CD4-positive, alpha-beta T cell (primary cell): ENCODE measurements around the gene ZCCHC2. TPM values are rescaled to one million over a fixed set of nuclear protein-coding genes. Genes with fewer than 3 reads are reported as not detected.

Source experiments
- ATAC-seq: fragments of 200-7000 bp; cut with Tn5 transposase; one replicate; pipeline ENCODE4 v1.10.0; 2022; ENCODE audit warnings: mild to moderate bottlenecking; ENCODE audit not compliant: poor library complexity
- CTCF ChIA-PET: fragments of 350-600 bp; sonication (Branson Sonifier 250); formaldehyde crosslinking; loops from one replicate; lab custom pipeline; 2021; ENCODE audit warnings: antibody characterized with exemption, inconsistent platforms; lab: Charles Lee
- POLR2A ChIA-PET: fragments of 350-600 bp; sonication (Branson Sonifier 250); formaldehyde crosslinking; loops from one replicate; lab custom pipeline; 2021; ENCODE audit warnings: antibody characterized with exemption, inconsistent platforms; lab: Charles Lee
- DNase-seq, 14 experiments: peaks; one replicate each; pipeline ENCODE4 v3.0.0-alpha.2; 2013 to 2020; ENCODE audit warnings: mixed read lengths in 2 of 14
- H3K27ac ChIP-seq, 2 donors: one replicate each; pipeline versions ENCODE4 v1.5.1 to v1.7.0; 2013; ENCODE audit warnings: low read length in 2 of 2, low read depth in 1 of 2, mild to moderate bottlenecking in 1 of 2
- H3K27me3 ChIP-seq, 2 experiments: 1 replicate in 1 of 2; 2 replicates in 1 of 2; pipeline versions ENCODE4 v1.6.1 to v1.7.0; 2013; ENCODE audit warnings: low read length in 2 of 2, control low read depth in 1 of 2, mild to moderate bottlenecking in 1 of 2, moderate library complexity in 1 of 2; ENCODE audit not compliant: insufficient read depth in 2 of 2, control insufficient read depth in 1 of 2
- H3K36me3 ChIP-seq: one replicate; pipeline ENCODE4 v1.6.1; 2013; ENCODE audit warnings: low read length, control low read depth; ENCODE audit not compliant: insufficient read depth
- H3K4me1 ChIP-seq: one replicate; pipeline ENCODE4 v1.6.1; 2013; ENCODE audit warnings: low read length, control low read depth; ENCODE audit not compliant: insufficient read depth
- H3K4me3 ChIP-seq: one replicate; pipeline ENCODE4 v1.5.1; 2013; ENCODE audit warnings: mild to moderate bottlenecking, low read length, moderate library complexity
- H3K9me3 ChIP-seq, 2 experiments: 1 replicate in 1 of 2; 2 replicates in 1 of 2; pipeline versions ENCODE4 v1.6.1 to v1.7.0; 2013; ENCODE audit warnings: low read length in 2 of 2, mild to moderate bottlenecking in 2 of 2, control low read depth in 1 of 2, moderate library complexity in 1 of 2; ENCODE audit not compliant: control insufficient read depth in 1 of 2, insufficient read depth in 1 of 2
- H3K27ac Mint-ChIP-seq: one replicate; pipeline ENCODE4 v1.8.0; 2020; ENCODE audit warnings: mixed read lengths
- H3K27me3 Mint-ChIP-seq: one replicate; pipeline ENCODE4 v1.8.0; 2021; ENCODE audit warnings: mixed read lengths
- H3K36me3 Mint-ChIP-seq: one replicate; pipeline ENCODE4 v1.8.0; 2021; ENCODE audit warnings: low read depth, mixed read lengths
- H3K4me1 Mint-ChIP-seq: one replicate; pipeline ENCODE4 v1.8.0; 2021; ENCODE audit warnings: low read depth, mixed read lengths
- H3K4me3 Mint-ChIP-seq: one replicate; pipeline ENCODE4 v1.8.0; 2020; ENCODE audit warnings: mild to moderate bottlenecking, mixed read lengths
- H3K9me3 Mint-ChIP-seq: one replicate; pipeline ENCODE4 v1.8.0; 2020; ENCODE audit warnings: mixed read lengths
- CTCF ChIP-seq: fragments of 200-600 bp; IDR thresholded peaks from one replicate; pipeline ENCODE4 v1.8.0; 2022; ENCODE audit warnings: antibody characterized with exemption, mild to moderate bottlenecking
- intact Hi-C, 2 experiments: fragments of 100-400 bp; cut with DNase I in 1 of 2; cut with micrococcal nuclease in 1 of 2; formaldehyde crosslinking; loops; one replicate each; pipeline versions ENCODE4 v1.15.1 to v1.9.0; 2023 to 2025; cut with DNase I, micrococcal nuclease
- total RNA-seq, 174 experiments: library from RNA in 2 of 174; stranded (reverse) in 2 of 174; gene quantifications; one replicate each; pipeline ENCODE4 v1.2.3 and lab custom pipeline; 2021 to 2026

Gene ZCCHC2
- total RNA-seq, 2 experiments from 2014 or later: 85.0 to 85.4 TPM

GRCh38 chr18:62607708-62608428, 85.0 kb downstream of the ZCCHC2 start:
- Histone ChIP-seq H3K27ac (no peak overlapping the region), H3K9me3 (peaks cover 0 to 15% of the 10 kb centered on the region in 2 experiments), H3K36me3 (no peaks in the 10 kb centered on the region), H3K4me1 (no peaks in the 10 kb centered on the region), H3K27me3 (peaks cover 0 to 7% of the 10 kb centered on the region in 2 experiments), H3K4me3 (no peak overlapping the region)
- intact Hi-C loops: no loop called here
- H3K27ac Mint-ChIP-seq: no peak overlapping the region
- CTCF ChIA-PET: no interaction called here
- H3K4me3 Mint-ChIP-seq: no peak overlapping the region
- H3K9me3 Mint-ChIP-seq: no peaks in the 10 kb centered on the region
- TF ChIP-seq CTCF: no peak
- DNase-seq (no peak), ATAC-seq (no peak)
- H3K36me3 Mint-ChIP-seq: no peaks in the 10 kb centered on the region
- POLR2A ChIA-PET: no interaction called here
- H3K4me1 Mint-ChIP-seq: no peaks in the 10 kb centered on the region
- H3K27me3 Mint-ChIP-seq: peaks cover 20% of the 10 kb centered on the region

- TF ChIP-seq CTCF: no peak
- POLR2A ChIA-PET: no interaction called here
Observed at GRCh38 chr18:62609764-62610163, 86.9 kb downstream of the ZCCHC2 start.

DNA sequence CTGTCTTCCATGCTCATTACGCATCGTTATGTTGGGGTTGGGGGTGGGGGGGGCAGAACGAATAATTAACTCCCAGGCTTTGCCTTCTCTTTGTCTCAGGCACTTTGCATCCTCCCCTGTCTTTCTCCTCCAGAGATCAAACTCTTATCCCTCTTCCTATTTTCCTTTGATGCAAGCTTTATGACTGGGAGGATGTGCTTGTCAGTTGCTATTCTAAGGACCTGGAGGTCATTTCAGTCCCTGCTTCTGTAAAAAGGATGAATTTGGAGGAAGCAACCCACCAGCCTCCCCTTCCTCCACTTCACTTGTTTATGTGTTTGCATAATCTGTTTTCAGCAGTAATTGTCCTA, 87.5 kb downstream of the ZCCHC2 start:
- no peaks in the 10 kb centered on the region for H3K9me3 Mint-ChIP-seq
- POLR2A ChIA-PET: no interaction called here
- Histone ChIP-seq H3K9me3 (peaks cover 0 to 15% of the 10 kb centered on the region in 2 experiments), H3K4me3 (no peak overlapping the region), H3K27ac (no peak overlapping the region), H3K27me3 (peaks cover 0 to 10% of the 10 kb centered on the region in 2 experiments), H3K36me3 (no peaks in the 10 kb centered on the region), H3K4me1 (no peaks in the 10 kb centered on the region)
- ATAC-seq (no peak), DNase-seq (no peak)
- intact Hi-C loops: no loop called here
- TF ChIP-seq CTCF: no peak
- no peaks in the 10 kb centered on the region for H3K36me3 Mint-ChIP-seq
- no peaks in the 10 kb centered on the region for H3K4me1 Mint-ChIP-seq
- H3K27me3 Mint-ChIP-seq: peaks cover 23% of the 10 kb centered on the region
- CTCF ChIA-PET: no interaction called here
- no peak overlapping the region for H3K27ac Mint-ChIP-seq
- no peak overlapping the region for H3K4me3 Mint-ChIP-seq

More at GRCh38 chr18:62609764-62610163, 86.9 kb downstream of the ZCCHC2 start:
- CTCF ChIA-PET: no interaction called here
- Histone ChIP-seq H3K4me1 (no peaks in the 10 kb centered on the region), H3K4me3 (no peak overlapping the region), H3K27ac (no peak overlapping the region), H3K36me3 (no peaks in the 10 kb centered on the region), H3K9me3 (peaks cover 0 to 15% of the 10 kb centered on the region in 2 experiments), H3K27me3 (peaks cover 0 to 10% of the 10 kb centered on the region in 2 experiments)
- ATAC-seq (no peak), DNase-seq (no peak)
- H3K36me3 Mint-ChIP-seq: no peaks in the 10 kb centered on the region
- H3K4me1 Mint-ChIP-seq: no peaks in the 10 kb centered on the region
- no peaks in the 10 kb centered on the region for H3K9me3 Mint-ChIP-seq
- intact Hi-C loops: no loop called here
- peaks cover 18% of the 10 kb centered on the region for H3K27me3 Mint-ChIP-seq
- no peak overlapping the region for H3K27ac Mint-ChIP-seq
- H3K4me3 Mint-ChIP-seq: no peak overlapping the region
